OCI-LY1 (cell line): ENCODE results near the gene ZSCAN23.
"Not testable (repeated sequence)": the region's sequence is repeated elsewhere in the genome, so short reads cannot be mapped to it uniquely, and the experiment has no call there.

ENCODE experiments used
- CTCF ChIP-seq: fragments of 200-600 bp; sonication (generic), shearing (Covaris generic); IDR thresholded peaks from 2 replicates; pipeline ENCODE4 v1.5.1; 2017; ENCODE audit warnings: mild to moderate bottlenecking, antibody characterized with exemption, low read length, moderate library complexity, mixed read lengths
- EZH2 ChIP-seq: fragments of 200-600 bp; sonication (generic), shearing (Covaris generic); IDR thresholded peaks from 2 replicates; pipeline ENCODE4 v1.8.0; 2017; ENCODE audit warnings: borderline replicate concordance, mixed run types, mild to moderate bottlenecking, antibody characterized with exemption, low read length, moderate library complexity, mixed read lengths

DNA sequence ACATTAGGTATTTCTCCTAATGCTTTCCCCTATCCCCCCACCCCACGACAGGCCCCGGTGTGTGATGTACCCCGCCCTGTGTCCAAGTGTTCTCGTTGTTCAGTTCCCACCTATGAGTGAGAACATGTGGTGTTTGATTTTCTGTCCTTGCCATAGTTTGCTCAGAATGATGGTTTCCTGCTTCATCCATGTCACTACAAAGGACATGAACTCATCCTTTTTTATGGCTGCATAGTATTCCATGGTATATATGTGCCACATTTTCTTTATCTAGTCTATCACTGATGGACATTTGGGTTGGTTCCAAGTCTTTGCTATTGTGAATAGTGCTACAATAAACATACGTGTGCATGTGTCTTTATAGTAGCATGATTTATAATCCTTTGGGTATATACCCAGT is 39.4 kb downstream of the ZSCAN23 start:
- TF ChIP-seq CTCF, EZH2: not testable (repeated sequence)
